NCI-H128 (cell line): ENCODE data around the gene FAM180A.

Experiments used
- DNase-seq: peaks from one replicate; lab custom pipeline; 2025; ENCODE audit not compliant: unreplicated experiment; lab: John Stamatoyannopoulos, UW

FAM180A gene

DNA sequence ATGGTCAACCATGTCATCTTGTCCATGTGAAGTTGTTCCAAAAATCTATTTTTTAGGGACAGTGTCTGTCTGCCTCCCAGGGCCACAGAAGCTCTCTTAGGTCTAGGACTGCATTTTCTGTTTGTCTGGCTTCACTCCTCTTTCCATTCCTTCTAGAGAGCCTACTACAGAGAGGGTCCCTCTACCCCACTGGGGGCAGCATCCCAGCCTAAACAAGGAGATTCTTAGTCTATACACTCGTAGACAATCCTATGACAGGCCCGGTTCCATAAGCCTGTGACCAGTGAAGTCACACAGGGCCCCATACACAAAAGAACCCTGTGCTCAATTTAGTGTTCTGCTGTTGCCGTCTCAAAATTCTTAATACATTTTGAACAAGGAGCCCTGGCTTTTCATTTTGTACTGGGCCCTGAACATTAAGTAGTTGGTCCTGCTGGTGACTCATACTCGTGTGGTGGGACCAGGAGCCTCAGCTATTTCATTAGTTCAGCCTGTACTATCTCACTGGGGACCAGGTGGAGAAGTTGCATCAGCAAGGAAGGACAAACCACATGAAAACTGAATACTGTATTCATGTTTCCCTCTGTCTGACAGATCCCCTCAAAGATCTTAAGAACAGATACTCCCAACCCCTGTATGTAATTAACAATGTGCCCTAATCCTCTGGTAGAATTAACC is 23.5 kb upstream of the FAM180A start:
- DNase-seq, result no peak

- DNase-seq, result no peak
Measured at GRCh38 chr7:135771051-135771450, 22.4 kb upstream of the FAM180A start.

- DNase-seq, result no peak
Measured at GRCh38 chr7:135770139-135770710, 21.6 kb upstream of the FAM180A start.

- no peak for DNase-seq
Measured at GRCh38 chr7:135769005-135769802, 20.6 kb upstream of the FAM180A start.

DNA sequence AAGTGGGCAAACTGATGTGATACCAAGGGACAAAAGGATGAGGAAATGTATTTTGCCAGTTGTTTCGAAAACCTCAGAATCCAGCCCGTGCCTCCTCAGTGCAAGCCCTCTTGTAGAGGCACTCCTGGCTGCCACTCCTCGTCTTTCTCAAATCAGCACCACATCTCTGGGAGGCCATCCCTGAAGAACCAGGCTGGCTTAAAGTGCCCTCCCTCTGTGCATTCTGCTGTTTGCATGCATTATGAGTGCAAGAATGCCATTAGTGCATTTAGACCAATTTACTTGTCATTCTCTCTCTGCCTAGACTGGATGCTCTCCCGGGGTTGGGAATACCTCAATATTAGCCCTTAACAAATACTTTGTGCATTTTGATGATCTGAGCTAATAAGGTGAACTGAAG is 19.9 kb upstream of the FAM180A start:
- DNase-seq, result no peak

GRCh38 chr7:135768064-135768463 is 19.5 kb upstream of the FAM180A start:
- no peak for DNase-seq

GRCh38 chr7:135763261-135763660 is 14.6 kb upstream of the FAM180A start:
- DNase-seq, result no peak

DNA sequence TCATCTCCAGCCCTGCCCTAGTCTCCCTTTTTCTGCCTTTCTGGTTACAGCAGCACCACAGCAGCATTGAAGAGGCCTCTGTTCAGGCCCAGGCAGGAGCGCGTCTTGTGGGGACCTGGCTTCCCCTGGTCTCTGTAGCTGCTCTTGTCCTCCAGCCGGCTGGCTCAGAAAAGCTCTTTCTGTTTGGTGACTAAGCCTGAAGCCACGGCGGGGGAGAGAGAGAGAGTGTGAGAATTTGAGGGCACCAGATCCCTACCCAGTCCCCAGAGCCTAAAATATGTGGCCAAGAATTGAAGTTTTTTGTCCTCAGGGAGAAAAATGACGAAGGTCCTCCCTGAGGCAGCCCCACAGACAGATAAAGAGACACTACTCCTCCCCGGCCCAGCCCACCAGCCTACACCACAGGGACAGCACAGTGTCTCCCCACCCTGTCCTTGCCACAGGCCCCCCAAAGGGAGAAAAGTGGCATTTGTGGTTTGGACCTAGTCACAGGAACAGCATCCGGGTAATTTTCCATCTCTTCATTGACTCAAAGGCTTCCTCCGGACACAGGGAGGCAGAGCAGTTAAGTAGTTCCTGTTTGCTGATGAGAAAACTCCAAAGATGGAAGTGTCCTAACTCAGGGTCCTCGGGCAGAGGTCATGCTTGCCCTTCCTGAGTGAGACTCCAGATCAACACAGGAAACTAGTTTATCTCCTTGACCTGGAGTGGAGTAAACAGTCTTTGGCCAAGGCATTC is 13.3 kb upstream of the FAM180A start:
- no peak for DNase-seq

DNA sequence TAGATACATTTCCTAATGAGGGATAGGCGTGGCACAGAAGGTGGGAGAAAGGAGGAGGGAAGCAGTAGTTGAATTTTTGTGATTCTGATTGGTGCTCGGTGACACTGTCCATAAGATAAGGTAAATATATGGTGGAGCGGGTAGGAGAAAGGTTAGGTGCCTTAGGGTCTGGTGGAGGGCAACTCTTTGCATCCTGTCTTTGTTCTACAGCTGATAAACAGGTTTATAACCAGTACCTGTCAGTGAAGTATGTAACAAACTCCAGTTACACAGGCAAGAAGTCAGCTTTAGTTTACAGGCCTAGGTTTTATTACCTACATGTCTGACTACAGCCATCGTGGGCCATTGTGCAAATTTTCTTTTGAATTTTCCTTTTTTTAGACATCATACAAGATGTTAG is 10.9 kb upstream of the FAM180A start:
- no peak for DNase-seq

DNA sequence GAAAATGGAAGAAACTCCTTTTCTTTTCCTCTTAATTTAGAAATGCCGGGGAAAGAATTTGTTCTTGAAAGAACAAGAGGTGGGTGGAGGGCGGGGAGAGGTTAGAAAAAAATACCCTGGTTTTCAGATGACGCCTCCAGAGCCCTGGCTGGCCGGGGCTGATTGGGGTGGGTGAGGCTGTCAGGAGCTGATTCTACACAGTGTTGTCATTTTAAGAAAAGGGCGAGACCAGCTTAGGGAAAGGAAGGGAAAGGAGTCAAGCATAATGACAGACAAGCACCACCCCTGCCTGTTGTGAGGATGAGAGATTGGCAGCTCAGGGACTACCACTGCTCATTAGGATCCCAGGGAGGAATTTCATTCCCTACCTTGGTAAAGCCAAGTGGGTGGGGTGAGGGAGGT is 9.9 kb upstream of the FAM180A start:
- no peak for DNase-seq

- no peak for DNase-seq
Measured at GRCh38 chr7:135757719-135758411, 9.3 kb upstream of the FAM180A start.

DNA sequence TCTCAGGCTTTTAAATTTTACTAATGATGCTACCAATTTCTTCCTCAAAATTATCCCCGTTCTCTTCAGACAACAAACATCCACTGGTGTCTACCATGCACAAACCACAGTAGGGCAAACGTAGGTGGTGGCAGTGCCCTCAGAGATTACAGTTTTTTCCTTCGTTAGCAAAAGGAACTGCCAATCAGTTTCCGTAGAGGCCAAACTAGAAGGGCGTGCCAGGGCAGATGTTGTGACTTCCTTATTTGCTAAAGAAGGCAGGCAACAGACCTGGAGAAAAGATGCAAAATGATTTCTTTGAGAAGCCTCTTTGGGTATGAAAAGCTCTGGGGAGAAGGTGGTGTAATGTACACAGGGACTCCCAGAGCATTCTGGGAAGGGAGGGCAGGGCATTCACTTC is 7.6 kb upstream of the FAM180A start:
- no peak for DNase-seq

- DNase-seq, result no peak
Measured at GRCh38 chr7:135755351-135755753, 6.7 kb upstream of the FAM180A start.

DNA sequence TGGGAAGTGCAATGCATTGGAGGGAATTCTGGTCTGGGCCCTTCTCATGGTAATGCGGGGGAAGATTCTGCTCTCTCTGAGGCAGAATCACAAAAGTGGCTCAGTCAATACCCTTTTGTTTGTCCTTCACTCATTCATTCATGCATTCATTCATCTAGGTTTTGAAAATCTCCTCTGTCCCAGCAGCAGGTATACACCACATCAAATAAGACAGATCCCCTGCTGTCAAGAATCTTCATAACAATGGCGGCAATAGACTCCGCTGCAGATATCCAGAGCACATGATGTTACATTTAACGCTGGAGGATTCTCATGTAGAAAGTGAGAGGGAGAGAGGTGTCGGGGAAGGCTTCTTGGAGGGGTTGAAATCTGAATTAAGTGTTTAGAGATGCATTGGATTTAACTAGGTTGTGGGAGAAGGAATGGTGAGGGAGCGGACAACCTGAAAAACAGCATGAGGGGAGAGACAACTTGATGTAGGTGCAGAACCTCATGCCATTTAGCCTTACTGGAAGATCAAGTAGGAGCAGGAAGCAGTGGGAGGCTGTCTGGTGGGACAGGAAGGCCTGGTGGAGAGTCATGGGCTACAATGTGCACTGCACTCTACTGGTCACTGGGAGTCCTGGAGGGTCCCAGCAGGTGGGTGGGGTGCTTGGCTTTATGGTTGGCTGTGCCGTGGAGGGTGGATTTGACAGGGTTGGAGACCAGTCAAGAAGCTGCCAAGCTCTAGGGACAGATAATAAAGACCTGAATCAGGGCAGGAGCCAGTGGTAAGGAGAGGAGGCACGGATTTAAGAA is 5.2 kb upstream of the FAM180A start:
- DNase-seq, result no peak

DNA sequence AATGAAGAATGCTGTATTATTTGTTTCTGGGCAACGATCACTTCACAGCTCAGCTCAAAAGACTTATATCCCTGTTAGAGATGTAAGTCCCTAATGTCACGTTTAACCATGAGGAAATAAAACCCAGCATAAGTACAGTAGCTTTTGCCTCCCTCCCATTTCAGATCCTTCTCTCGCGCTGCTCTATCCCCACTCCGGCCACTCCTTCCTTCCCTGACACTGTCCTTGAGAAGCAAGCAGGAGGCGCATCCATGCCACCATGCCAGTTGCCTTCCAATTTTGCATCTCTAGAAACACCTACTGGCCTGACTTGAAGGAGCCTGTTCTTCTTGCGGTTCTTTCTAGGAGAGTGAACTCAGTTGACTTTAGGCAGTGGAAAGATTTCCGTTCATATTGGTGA is 1.2 kb downstream of the FAM180A start:
- no peak for DNase-seq

DNA sequence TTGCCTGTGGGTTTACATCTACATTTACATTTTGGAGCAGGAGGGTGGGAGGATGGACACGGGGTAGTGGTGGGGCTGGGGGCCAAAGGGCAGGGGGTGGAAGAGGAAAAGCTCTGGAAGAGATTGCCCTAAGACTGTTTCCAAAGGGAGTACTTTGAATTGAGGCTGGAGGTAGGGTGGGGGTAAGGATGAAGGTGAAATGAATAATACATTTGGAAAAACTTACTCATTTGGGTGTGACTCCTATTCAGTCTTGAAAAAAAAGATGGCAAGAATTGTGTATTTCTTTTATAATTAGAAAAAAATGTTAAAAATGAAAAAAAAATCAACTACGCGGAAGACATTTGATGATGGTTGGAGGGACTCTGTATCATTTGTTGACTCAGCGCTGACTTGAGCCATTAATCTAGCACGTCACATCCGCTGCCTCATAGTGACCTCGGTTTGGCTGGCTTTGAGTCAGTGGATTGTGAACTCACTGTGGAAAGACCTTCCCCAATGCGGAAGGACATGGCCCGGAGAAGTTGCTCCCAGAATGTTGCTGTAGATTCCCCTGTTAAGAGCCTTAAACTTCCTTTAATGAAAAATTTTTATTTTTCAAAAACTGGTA is 2.8 kb downstream of the FAM180A start:
- no peak for DNase-seq

DNA sequence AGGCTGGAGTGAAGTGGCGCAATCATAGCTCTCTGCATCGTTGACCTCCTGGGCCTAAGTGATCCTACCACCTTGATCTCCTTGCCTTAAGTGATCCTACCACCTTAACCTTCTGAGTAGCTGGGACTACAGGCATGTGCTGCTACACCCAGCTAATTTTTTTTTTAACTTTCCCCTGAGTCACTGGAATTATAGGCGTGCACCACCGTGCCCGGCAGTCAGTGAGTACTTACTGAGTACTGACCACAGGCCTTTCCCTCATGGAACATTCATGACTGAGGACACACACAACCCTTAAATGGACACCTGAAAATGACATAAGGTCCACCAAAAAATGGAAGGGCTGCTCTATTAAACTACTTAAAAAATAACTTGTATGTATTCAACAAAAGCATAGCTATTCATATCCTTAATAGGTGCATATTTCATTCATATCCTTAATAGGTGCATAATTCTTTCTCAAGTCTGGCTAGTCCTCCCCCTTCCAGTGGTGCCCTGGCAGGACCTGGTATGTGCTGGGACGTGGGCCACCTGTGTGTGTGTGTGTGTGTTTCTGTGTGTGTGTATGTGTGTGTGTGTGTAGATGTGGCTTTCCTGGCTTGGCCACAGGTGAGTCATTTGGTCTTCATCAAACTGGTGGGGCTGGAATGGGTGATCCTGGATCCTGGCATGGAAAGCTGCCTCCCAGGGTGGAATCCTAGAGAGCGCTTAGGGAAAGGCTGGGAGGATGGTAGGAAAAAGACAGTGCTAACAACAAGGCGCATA is 3.5 kb downstream of the FAM180A start:
- DNase-seq, result no peak

DNA sequence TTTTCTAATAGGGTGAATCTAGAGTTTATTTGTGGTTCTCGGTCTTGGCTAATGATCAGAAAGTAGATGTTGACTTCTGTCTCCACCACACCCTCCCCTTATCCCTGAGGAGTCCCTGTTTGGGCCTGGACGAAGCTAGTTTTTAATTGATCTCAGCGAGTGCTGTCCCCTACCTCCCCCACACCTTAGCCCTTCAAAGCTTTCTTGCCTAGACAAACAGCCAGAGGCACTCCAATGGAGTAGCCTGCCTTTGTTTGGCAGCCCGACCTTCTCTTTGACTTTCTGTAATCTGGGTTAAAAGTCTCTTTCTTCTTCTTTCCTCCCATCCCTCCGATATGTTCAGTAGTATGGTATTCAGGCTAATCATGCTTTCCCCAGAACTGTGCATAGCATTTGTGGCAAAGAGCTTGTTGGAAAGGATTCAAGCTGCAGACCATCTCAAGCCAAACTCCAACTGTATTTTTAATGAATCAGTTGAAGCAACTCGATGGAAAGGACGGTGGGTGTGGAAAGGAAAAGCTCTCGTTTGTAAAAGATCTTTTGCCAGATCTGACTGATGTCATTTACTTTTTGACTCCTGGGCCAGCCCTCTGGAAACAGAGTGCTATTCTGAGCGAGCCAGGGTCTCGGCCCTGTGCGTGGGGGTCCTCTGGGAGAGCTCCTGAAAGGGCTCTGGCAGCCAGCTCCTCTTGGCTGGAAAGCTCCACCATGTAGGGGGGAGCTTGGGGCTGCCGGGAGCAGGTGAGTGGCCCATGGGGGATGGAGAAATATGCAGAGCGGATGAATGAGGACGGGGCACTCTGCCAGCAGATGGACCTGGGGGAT is 4.5 kb downstream of the FAM180A start:
- DNase-seq, result peak; percentile 8
